A673 (cell line): ENCODE results near the gene FKRP.

Experiments used
- CTCF ChIP-seq: fragments of 300-800, 200-600 bp; sonication (generic); conservative IDR thresholded peaks from 2 replicates; pipeline ENCODE4 v1.5.1; 2017; ENCODE audit warnings: low read depth, mild to moderate bottlenecking, antibody characterized with exemption, low read length, moderate library complexity, mixed read lengths
- EZH2 ChIP-seq: fragments of 200-600 bp; sonication (generic); IDR thresholded peaks from 2 replicates; pipeline ENCODE4 v1.6.1; 2017; ENCODE audit warnings: borderline replicate concordance, low read depth, mild to moderate bottlenecking, mixed read lengths, antibody characterized with exemption, low read length; ENCODE audit not compliant: poor library complexity, severe bottlenecking

GRCh38 chr19:46739290-46739771 is 6.5 kb upstream of the FKRP start:
- TF ChIP-seq CTCF (no peak), EZH2 (no peak)
